RPMI8226 (cell line): ENCODE results near the gene ICE2.

ENCODE experiments used
- DNase-seq: peaks from one replicate; pipeline ENCODE4 v3.0.0-alpha.2; 2015

ICE2 gene, protein sequence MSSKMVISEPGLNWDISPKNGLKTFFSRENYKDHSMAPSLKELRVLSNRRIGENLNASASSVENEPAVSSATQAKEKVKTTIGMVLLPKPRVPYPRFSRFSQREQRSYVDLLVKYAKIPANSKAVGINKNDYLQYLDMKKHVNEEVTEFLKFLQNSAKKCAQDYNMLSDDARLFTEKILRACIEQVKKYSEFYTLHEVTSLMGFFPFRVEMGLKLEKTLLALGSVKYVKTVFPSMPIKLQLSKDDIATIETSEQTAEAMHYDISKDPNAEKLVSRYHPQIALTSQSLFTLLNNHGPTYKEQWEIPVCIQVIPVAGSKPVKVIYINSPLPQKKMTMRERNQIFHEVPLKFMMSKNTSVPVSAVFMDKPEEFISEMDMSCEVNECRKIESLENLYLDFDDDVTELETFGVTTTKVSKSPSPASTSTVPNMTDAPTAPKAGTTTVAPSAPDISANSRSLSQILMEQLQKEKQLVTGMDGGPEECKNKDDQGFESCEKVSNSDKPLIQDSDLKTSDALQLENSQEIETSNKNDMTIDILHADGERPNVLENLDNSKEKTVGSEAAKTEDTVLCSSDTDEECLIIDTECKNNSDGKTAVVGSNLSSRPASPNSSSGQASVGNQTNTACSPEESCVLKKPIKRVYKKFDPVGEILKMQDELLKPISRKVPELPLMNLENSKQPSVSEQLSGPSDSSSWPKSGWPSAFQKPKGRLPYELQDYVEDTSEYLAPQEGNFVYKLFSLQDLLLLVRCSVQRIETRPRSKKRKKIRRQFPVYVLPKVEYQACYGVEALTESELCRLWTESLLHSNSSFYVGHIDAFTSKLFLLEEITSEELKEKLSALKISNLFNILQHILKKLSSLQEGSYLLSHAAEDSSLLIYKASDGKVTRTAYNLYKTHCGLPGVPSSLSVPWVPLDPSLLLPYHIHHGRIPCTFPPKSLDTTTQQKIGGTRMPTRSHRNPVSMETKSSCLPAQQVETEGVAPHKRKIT

DNA sequence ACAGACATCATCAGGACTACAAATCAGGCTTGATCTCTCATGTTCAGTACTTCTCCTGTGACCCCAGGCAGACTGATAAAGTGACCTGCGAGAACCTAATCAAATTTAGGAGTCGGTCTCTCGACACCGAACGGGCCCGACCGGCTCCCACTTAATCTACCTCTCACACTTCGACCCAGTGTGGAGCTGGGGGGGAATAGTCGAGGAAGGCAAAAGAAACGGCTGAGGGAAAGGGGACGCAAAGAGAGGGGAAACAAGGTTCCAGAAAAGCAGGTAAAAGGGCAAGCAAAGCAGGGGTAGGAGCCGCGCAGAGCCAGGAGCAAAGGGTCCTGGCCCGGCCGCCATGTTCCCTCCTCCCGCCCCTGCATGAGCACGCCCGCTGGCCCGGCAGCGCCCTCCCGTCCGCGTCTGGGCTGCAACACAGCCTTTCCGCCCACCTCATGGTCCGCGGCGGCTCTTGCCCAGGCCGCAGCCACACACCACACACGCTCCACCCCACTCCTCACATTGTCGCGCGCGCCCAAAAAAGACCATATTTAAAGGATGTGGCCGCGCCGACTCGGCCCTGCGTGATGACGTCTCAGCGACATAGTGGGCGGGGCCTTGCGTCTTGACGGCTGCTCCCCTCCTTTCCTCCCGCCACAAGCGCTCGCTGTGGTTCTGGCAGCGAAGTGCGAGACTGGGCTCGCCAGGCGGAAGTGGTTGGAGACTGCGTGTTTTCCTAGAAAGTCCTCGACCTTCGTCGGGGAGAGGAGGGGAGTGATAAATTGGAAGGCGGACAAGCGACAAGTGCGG is at the start of gene ICE2:
ICE2 (minus strand) TSS at position 577 of the 795 bp plus-strand sequence. CDS start 1,165 bp downstream, outside the sequence.
- DNase-seq: peak; percentile 99

- DNase-seq: peak; percentile 45
Measured at GRCh38 chr15:60528530-60528929, 49.6 kb upstream of the ICE2 start.

DNA sequence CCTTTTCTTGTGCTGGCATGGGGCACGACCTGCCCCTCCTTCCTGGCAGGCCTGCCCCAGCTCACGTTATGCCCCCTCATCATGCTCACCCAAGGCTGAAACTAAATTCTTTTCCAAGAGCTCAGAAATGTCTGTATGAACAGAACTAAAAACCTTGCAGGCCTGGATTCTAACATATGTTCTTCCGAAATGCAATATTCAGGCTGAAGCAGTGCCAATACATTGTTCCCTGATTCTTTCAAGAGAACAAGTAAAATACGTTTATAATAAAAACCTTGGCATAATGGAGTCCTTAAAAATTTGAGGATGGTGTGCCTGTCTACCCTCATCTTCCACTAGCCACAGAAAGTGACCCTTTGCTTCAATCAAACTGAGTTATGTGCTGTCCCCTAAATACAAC is 48.5 kb upstream of the ICE2 start:
- no peak for DNase-seq

DNA sequence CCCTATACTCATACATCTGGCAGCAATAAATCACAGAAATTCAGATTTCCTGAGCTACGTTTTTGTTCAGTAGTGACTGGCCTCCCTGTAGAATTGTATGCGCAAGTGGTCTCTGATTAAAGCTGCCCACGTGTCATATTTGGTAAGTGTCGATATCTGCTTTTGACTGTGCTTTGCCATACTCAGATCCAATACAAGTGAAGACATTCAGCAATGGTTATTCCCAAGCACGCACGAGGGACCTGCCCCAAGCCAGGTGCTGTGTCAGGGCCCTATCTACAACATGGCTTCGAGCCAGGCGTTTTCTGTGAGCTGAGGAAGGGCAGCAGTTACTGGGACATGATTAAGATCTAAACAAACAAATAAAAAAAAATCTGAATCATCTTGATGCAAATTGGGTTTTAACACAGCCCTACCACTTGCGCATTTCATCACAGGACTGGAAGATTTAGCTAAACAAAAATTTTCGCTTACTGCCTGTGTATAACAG is 47.2 kb upstream of the ICE2 start:
- DNase-seq: no peak

- no peak for DNase-seq
Measured at GRCh38 chr15:60525341-60526039, 46.5 kb upstream of the ICE2 start.

- DNase-seq: no peak
Measured at GRCh38 chr15:60523056-60523455, 44.1 kb upstream of the ICE2 start.

- peak; percentile 76 for DNase-seq
Measured at GRCh38 chr15:60520825-60521368, 42.0 kb upstream of the ICE2 start.

- no peak for DNase-seq
Measured at GRCh38 chr15:60520013-60520824, 41.3 kb upstream of the ICE2 start.

GRCh38 chr15:60519218-60519617 is 40.3 kb upstream of the ICE2 start:
- no peak for DNase-seq

GRCh38 chr15:60518511-60518910 is 39.6 kb upstream of the ICE2 start:
- DNase-seq: no peak

- DNase-seq: no peak
Measured at GRCh38 chr15:60514261-60514881, 35.4 kb upstream of the ICE2 start.

GRCh38 chr15:60513676-60514075 is 34.7 kb upstream of the ICE2 start:
- DNase-seq: no peak

GRCh38 chr15:60512937-60513336 is 34.0 kb upstream of the ICE2 start:
- no peak for DNase-seq

- no peak for DNase-seq
Measured at GRCh38 chr15:60511351-60512031, 32.5 kb upstream of the ICE2 start.

DNA sequence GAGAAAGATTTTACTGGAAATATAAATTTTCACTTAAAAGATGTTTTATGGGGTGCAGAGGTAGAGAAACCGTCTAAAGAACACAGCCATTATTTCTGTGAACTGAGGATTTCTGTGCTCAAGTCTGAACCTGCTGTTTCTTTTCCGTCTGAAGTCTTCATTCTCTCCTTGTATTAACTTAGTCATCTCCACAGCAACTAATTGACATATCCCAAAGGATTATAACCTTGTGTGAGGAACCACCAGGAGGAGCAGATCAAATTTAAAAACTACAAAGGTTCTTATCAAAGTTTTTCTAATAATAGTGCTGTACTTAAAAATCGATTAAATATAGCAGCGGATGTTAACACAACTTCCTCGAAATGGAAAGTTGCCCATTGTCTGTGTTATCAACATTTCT is 31.1 kb upstream of the ICE2 start:
- DNase-seq: no peak

DNA sequence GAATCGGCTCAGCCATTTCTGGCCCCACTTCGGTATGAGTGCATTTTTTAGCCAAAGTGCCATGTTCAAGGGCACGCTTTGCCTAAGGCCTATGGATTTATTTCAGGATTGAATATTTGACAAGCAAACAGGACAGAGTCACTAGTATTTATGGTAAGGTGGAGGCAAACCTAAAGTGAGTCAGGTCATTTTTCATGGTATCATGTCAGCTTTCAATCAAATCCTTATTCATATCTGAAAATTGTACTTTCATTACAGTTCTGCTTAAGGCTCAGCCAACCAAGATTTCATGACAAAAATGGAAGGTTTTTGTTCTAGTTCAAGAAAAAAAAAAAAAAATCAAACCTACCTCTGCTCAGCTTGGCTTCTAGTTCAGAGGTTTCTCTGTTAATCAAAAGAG is 30.5 kb upstream of the ICE2 start:
- no peak for DNase-seq

GRCh38 chr15:60508442-60508841 is 29.5 kb upstream of the ICE2 start:
- no peak for DNase-seq

DNA sequence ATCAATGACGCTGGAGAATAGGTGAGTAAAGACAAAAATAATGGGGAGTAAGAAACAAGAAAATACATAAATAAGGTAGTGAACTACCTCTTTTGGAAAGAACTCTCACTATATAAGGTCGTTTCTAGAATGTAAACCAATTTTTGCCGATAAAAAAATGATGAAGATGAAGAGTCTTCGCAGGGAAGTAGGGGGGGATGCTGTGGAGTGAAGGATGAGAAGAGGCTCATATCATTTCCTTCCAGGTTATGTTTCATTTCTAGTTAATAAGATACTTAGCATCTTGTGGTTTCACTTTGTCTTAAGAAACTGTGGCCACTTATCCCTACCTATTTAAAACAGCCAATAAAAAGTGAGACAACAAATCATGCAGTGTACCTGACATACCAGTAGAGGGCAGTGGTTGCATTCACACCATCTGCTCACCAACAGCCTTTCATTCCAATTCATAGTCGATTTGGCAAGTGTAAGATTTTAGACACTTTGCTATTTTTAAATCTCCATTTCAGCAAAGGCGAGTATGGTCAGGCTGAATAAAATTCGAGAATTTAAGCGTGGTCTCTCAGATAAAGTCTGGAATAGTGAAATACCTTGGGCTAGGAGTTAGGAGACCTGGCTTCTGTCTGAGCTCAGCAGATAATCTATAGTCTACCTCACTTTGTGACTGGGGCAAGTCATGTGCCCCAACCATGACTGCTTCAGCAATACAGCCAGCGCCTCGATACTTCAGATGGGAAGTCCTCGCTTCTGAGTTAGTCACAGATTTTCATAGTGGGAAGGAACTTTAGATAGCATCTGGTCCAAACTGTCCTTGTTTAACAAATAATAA is 28.9 kb upstream of the ICE2 start:
- DNase-seq: peak; percentile 68

- DNase-seq: no peak
Measured at GRCh38 chr15:60496853-60497252, 17.9 kb upstream of the ICE2 start.
